Stimulated activated CD8-positive, alpha-beta memory T cell treated with anti-CD3 and anti-CD28 coated beads, Interleukin-7, amount 100 ng/mL, for 1 hour (primary cell): Measurements from ENCODE around the gene KCNQ2.
"Not testable (repeated sequence)": the region's sequence is repeated elsewhere in the genome, so short reads cannot be mapped to it uniquely, and the experiment has no call there.

Experiments used
- DNase-seq, 2 donors: peaks; one replicate each; pipeline ENCODE4 v3.0.0-alpha.2; 2020; ENCODE audit warnings: low read depth in 2 of 2

The KCNQ2 gene

DNA sequence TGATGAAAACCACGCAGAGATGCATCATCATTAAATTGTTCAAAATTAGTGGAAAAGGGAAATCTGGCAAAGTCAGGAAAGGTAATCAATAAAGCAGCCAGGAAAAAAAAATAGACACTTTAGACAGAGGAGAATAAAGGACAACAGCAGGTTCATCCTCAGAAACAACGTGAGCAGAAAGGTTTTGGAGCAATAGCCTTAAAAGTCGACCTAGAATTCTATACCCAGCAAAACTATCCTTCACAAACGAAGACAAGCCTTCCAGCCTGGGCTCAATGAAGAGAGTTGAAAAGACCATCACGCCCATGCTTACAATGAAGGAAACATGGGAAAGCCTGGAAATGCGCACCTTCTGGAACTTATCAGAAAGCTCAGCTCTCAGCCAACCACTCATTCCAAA lies 86.6 kb downstream of the KCNQ2 start:
- no peak for DNase-seq

DNA sequence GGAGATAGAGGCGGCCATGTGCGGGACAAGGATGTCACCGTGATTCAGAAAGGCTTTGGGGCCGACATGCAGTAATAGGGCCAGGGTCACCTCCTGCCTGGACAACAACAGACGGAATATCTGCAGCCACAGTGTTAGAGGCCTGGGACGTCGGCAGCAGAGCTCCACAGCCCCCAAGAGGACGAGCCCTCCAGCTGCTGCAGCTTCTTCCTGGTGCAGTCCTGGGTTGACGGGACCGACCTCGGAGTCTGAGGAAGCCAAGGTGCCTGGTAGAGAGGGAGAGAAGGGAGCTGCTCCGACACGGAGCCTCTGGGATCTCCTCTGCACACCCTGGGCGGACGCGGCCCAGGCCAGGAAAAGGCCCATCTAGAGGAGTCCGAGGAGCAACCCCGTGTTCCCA lies 88.1 kb downstream of the KCNQ2 start:
- no peak for DNase-seq

DNA sequence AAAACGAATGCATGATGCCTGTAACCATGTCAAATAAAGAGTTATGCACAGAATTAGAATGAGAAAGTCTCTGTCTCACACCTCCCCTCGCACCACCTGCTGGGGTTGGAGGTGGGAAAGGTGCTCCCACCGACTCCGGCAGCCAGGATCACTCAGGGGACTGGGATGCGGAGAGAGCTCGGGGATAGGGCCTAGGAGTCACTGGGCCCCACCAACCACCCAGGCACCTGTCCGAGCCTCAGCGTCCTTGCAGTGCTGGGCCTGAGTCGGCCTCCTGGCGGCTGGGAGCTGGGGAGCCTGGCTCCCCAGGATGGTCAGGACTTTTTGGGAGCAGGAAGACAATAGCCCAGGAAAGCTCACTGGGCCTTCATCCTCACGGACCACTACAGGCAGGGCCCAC lies 88.9 kb downstream of the KCNQ2 start:
- no peak for DNase-seq

DNA sequence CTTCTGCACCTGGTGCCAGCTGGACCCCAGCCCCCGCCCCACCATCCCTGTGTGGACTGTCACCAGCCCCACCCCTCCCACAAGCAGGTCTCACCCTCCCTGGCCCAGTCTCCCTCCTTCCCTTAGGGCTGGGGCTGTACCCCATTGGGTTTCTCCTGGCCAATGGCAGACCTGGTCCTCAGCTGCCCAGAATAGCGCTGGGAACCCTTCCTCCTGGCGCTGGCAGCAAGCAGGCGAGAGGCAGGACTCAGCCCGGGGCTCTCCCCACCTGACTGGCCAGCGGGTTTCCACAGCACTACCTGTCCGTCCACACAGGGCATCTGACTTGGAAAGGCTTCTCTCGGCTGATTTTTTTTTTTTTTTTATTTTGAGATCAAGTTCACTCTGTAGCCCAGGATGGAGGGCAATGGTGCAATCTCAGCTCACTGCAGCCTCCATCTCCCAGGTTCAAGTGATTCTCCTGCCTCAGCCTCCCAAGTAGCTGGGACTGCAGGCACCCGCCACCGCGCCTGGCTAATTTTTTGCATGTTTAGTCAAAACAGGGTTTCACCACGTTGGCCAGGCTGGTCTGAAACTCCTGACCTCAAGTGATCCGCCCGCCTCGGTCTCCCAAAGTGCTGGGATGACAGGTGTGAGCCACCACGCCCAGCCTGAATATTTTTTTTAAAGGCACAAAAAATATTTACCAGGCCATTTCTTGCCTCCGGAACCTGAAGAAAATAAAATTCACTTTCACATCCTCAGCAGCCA lies 89.7 kb downstream of the KCNQ2 start:
- no peak for DNase-seq

DNA sequence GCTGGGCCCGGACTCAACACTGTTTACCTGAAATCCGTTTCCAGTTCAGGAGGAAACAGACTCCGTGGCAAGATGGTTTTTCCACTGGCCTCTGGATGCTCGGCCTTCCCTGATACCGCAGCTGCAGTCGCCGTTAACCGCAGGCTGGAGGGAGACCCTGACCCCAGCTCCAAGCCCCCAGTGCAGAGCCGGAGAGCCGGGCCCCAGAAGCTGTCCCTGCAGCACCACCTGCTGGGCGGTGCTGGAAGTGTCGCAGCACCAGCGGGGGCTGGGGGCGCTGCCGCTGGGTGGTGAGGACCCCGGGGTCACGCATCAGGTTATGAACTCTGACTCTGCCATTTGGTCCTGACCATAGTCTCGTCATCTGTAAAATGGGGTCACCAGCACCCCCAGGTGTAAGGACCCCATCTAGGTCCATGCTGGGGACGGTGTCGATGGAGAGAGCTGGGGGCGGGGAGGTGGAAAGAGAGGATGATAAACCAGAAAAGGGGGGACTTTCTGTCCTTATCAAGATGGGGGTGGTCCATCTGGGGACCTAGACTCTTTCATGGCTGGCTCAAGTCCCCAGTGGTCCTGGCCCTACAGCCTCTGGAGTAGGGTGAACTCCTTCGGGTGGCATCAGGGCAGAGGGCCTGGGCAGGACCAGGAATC lies 90.5 kb downstream of the KCNQ2 start:
- DNase-seq, result peak; percentile 4 to 11

DNA sequence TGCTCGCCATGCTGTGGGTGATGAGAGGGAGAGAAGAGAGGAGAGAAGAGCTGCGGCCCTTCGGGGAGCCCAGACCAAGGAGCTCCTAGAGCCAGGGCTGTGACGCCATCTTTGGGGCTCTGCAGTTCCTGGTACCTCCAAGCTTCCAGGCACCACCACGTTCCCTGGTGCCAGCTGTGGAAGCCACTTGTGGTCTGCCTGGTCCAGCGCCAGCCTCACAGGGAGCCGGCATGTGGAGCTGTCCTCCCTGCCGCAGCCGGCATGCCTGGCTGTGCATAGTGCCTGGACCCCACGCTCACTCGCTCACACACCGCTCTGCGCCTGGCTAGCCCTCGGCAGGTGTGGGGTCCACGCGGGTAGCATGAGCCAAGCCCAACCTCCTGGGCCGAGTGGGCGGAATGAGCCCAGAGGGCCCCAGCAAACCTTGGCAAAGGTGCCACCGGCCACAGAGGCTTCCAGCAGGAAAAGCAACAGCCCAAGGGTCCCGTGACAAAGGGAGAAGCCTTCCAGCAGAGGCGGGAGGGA lies 92.0 kb downstream of the KCNQ2 start:
- DNase-seq, result no peak

DNA sequence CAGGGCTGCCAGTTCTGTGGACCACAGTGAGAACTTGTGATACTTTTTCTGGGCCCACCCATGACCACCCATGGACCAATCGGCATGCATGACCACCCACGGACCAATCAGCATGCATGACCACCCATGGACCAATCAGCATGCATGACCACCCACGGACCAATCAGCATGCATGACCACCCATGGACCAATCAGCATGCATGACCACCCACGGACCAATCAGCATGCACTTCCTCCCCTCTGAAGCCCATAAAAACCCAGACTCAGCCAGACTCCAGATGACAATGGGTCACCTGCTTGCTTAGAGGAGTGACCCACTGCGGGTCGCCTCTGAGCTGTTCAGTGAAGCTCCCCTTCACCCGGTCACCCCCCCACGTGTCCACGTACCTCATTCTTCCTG lies 92.6 kb downstream of the KCNQ2 start:
- DNase-seq, result not testable (repeated sequence)

DNA sequence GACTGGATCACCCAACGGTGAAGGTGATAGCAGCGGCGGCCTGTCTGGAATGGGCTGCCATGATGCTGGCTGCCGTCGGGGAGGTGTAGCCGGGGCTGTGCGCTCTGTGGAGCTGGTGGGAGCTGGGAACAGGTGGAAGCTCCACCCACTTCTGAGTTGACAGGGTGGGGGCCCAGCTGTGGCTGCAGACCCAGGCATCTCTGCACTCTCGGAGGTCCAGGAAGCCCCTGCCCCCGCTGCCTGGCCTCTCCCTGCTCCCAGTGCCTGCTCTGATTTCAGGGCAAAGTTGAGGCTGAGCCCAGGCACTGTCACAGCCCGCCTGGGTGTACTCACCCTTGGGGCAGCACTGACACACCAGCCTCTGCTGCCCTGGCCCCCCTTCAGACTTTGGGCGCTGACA lies 93.2 kb downstream of the KCNQ2 start:
- DNase-seq, result no peak

DNA sequence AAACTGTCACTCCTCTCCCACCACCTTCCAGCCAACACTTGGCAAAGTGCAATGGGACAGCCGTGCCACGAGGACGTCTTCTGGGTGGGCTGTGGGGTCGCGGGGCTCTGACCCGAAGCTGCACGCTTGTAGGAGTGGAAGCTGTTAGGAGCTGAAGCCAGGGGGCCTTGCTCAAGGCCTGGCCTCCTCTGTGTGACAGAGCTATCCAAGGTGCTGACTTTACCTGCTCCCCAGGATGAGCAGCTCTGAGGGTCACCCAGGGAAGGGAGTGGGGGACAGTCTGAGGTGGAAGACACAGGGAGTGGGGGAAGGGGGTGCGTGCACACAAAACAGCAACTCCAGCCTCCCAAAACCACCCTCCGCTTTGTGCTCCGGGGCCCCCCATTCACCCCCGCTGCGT lies 93.8 kb downstream of the KCNQ2 start:
- no peak for DNase-seq

DNA sequence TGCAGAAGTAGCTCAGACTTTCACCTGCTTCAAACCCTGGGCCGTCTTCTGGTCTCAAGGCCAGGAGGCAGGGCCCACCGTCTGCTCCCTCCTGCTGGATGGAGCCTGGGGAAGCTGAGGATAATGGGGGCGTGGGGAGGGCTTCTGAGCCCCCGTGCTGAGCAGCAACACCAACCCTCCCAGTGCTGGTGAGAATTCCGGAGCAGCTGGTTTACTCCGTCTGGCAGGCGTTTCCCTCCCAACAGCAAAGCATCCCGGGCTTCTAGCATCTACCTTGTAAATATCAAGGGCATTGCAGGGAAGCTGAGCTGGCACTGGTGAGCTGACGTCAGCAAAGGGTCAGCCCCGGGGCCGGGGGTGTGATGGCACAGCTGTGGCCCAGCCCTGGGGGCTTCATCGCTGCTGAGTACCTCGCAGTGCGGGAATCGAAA lies 94.5 kb downstream of the KCNQ2 start:
- no peak for DNase-seq

DNA sequence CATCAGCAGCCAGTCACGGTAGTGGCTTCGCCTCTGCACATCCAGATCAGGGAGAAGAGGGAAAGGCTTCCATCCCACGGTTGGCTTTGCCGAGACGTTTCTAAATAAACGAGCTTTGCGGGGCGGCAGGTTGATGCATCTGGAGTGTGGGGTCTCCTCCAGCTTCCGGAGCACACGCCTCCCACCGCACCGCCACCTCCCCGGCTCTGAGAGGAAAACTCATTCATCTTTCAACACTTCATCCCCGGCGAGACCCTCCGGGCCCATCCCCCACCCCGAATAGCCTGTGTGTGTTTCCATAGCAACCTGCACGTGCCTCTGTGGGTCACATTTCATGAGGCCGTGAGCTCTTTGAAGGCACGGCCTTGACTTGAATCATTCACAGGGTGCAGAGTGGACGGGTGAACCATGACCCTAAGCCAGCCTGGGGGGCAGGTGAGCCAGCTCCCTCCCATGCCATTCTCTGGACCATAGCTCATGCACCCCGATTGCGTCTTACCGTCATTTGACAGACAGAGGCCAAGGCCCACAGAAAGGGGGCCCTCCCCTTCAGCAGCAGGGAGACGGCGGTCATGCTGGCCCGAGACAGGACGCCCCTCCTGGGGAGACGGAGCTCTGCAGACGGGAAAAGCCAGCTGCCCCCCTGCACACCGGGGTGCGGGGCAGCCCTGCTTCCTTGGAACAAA lies 95.1 kb downstream of the KCNQ2 start:
- DNase-seq, result no peak

DNA sequence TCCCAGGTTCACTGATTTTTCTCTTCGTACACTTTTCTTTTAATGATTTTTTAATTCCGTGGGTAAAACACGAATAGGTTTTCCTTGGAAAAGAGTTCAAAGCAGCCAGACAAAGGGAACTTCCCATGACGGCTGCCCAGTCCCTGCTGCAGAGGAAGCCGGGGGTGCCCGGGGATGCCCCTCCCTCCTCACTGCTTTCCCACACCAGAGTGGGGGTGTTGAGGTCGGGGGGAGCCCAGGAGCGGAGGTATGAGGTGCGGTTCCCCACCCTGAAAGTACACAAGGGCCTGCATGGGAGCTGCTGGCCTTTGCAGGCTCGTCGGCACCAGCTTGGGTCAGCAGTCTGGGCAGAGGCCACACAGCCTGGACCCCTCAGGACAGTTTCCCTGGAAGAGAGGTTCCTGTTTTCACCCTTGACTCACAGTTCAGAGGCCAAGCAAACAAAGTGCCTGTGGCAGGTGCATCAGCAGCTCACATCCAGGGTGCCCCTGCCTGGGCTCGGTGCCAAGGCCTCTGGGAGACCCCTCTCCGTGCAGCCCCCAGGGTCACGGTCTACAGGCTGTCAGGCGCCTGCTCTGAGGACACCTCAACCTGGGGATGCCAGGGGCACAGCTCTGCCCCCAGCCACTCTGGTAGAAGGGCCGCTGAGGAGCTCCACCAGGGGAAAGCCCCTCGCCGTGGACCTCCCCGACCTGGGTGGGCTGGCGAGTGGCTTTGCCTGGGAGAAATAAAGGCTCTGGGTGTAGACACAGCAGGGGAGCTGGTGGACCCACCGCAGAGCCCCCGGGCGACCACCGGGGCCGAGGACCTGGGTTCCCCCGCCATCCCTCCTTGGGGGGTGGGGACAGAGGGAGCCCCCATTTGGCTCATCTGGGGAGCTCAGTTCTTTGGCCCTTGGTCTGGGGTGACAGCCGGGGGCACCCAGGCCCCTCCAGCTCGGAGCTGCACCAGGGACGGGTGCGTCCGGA lies 95.9 kb downstream of the KCNQ2 start:
- no peak for DNase-seq

DNA sequence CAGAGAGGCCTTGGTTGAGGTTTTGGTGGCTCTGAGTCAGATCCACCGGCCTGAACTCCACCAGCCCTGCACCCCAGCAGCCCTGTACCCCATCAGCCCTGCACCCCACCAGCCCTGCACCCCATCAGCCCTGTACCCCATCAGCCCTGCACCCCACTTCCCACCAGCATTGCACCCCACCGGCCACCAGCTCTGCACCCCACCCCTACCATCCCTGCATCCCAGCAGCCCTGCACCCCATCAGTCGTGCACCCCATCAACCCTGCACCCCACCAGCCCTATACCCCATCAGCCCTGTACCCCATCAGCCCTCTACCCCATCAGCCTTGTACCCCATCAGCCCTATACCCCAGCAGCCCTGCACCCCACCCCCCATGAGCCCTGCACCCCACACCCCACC lies 97.0 kb downstream of the KCNQ2 start:
- no peak for DNase-seq

DNA sequence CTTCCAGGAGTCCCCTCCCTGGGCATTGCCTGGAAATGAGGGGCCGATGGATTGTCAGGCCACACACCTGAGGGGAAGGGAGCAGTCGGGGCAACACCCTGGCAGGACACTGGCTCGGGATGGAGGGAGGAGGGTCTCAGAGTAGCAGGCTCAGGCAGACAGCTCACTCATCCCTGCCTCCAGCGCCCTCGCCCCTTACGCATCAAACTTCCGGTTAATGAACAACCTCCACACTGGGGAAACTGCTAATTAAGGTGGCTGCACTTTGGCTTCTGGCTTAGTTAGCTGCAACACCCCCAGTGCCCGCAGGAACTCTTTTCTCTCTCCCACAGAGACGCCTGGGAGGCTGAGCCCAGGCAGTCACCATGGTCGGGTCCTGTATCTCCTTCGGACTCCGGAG lies 98.0 kb downstream of the KCNQ2 start:
- DNase-seq, result no peak

DNA sequence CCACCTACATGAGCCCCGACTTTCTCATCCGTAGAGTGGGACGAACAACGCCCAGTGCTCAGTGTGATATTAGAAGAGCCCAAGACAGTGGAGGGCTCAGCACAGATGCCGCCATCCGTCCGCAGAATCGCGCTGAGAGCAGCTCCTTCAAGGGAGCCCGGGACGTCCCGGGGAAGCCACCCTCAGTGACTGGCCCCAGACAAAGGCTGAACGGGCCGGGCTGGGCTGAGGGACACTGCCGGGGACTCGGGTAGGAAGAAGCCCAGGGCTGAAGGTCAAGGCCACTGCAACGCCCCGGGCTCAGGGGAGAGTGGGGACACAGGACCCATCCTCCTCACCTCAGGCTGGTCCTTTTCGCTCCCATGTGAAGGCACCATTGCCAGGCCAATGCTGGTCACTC lies 98.5 kb downstream of the KCNQ2 start:
- DNase-seq, result no peak

DNA sequence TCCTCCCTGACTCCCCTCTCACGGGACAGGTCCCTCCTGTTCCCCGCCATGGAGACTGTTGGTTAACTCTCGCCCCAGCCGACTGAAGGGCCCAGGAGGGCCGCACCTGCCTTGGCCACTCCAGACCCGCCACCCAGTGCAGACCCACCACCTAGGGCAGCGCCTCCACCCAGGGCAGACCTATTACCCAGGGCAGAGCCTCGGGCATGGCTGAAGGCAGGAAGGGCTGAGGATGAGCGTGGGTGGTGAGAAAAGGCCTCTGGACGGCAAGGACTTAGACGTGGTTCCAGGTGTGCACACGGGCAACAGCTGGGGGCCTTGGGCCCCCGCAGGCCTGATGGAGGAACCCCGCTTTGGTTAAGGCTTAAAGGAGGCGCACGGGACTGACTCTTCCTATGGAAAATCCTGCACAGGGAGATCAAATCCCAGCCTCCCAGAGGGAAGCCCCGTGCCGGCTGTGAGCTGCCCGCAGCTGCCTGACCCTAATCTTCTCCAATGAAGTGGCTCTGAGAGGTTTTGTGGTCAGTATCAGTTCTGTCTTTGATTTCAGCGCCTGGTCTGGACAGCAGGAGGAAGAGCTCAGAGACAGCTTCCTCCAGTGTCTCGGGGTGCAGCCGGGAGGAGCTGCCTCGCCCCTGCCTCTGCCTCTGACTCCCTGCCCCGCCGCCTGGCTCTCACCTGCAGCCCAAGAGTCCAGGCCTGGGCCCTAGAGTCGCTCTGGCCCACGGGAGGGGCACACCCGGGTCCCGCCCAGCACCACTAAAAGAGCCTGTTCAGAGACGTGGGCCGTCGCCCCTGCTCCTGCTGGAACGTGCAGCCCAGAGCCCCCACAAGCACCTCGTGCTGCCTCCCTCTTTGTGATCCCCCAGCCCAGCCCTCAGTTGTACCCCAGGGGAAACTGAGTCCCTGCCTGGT lies 99.2 kb downstream of the KCNQ2 start:
- no peak for DNase-seq

DNA sequence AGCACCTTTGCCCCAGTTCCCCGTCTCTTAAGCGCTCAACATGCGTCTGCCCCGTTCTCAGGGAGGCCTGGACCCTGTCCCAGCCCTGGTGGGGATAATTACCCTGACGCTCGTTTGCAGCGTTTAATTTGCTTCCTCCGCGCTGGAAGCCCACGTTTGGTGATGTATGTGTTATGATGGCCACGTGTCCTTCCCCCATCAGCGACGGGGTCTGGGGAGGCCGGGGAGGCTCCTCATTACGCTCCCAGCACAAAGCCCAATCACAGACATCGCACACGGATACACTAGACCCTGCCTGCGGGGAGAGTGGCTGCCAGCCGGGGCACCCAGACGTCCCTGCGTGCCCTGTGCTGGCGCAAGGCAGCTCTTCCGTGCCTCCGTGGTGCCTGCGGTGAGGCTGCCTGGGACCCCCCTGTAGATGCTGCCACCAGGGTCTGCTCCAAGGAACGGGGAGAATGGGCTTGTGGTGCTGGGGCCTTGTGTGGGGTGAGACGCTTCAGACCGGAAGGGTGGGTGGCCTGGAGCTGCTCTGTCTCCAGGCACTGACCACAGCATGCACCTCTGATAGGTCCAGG lies 101.1 kb downstream of the KCNQ2 start:
- DNase-seq, result no peak

DNA sequence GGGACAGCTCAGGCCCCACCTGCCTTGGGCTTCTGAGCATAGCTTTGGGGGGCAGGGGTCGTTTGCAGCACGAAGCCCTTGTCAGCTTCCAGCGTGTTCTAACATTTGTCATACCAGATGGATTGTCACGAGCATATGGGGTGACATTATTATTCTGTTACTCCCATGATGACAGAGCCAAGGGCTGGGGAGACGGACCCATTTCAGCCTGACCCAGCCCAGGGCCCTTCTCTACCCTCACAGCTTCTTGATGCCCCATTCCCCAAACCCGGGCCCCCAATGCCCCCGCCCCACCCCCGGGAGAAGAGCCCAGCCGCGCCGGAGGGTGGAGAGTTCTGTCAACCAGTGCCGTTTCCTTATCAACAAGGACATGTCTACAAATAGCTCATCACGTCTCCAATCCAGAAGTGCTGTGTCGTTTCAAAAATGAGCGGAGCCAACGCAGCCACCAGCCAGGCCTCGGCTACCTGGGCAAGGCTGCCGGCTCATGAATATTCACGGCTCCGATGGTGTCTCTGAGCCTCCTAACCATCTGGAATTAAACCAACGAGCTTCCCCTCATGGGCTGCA lies 101.8 kb downstream of the KCNQ2 start:
- DNase-seq, result no peak

DNA sequence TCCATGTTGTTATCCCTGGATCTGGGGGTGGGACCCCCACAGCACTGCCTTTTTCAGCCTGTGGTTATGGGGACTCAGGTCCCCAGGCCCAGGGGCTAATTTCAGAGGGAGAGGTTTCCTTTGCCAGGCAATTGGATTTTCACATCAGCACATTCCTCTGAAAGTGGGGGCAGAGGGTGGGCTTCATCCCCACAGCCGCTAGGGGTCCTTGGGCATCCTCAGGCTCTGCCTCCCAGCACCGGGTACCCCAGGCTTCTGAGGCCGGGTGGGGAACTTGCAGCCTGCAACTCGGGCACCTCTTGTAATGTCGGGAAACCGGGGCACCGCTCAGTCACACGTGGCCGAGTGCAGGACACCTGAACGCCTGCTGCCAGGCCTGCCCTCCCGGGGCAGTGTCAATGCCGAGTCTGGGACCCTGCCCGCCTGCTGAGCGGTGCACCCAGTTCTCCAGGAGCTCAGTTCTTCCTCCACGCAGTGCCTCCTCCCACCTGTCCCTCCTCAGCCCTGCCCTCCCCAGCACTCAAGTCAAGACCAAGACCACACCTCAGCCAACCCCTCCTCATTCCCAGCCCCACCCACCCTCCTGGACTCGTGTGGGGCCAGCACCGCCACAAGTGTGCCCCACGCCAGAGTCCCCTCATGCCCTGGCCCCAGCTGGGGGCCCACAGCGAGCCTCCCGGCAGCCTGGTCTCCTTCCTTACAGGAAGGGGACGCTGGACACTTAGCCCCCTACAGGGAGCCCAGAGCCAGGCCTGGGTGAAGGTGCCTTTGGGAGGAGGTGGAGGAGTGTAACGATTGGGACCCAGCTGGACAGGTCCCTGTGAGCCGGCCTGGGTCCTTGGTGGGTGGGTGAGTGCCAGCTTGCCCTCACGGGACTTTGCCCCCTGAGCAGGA lies 102.5 kb downstream of the KCNQ2 start:
- no peak for DNase-seq
